Measurements from ENCODE around the gene PLCB1. TPM values are rescaled to one million over a fixed set of nuclear protein-coding genes. Genes with fewer than 3 reads are reported as not detected.

Gene PLCB1
- total and polyA plus RNA-seq, 2 of the 4 experiments (the other 2 are of a cell fraction), result 5.6 to 16.1 TPM

DNA sequence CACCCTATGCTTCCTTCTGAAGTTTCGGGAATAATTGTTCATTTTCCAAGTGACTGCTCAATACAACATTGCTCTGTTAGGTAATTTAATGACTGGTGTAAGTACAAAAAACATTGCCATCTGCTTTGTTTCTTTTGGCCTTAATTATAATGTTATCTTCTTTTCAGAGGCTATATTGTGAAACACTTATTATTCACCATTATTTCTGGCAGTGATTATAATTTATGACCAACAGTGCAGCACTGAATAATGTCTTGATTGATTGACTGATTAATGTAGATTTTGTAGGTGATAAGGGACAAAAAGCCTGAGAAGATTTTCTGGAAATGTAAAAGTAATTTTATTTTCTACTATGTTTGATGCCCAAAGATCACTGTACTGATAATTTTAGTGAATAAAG is 377.7 kb downstream of the PLCB1 start:
- DNase-seq, result no peak
- Histone ChIP-seq H2BK120ac (ENCODE audit: low read depth, low read length) (no peak overlapping the region), H3K4me2 (ENCODE audit: low read depth, low read length) (no peak overlapping the region), H3K9me3 (ENCODE audit: control insufficient read depth, insufficient read depth, low read length) (no peaks in the 10 kb centered on the region), H3K9ac (ENCODE audit: low read depth, low read length) (no peak overlapping the region), H3K4me1 (ENCODE audit: control insufficient read depth, insufficient read depth, low read length) (no peaks in the 10 kb centered on the region), H3K18ac (ENCODE audit: low read depth, low read length) (no peak overlapping the region), H3K14ac (replicated peaks; ENCODE audit: low read depth, low read length) (no peak overlapping the region), H2AK9ac (replicated peaks; ENCODE audit: low read depth, low read length, poor library complexity) (no peak overlapping the region), H3K9me1 (ENCODE audit: insufficient read depth, low read length) (no peaks in the 10 kb centered on the region), H3K4ac (ENCODE audit: low read depth, low read length) (no peak overlapping the region), H2BK20ac (ENCODE audit: low read depth, low read length) (no peak overlapping the region), H4K91ac (ENCODE audit: insufficient read depth, low read depth, low read length) (no peak overlapping the region), H4K8ac (ENCODE audit: low read depth in 2 of 2, low read length in 2 of 2) (no peak overlapping the region), H3K56ac (ENCODE audit: extremely low read depth, insufficient read depth, low read length) (no peak overlapping the region), H2AK5ac (ENCODE audit: low read depth, low read length) (no peak overlapping the region), H2AFZ (replicated peaks; ENCODE audit: low read length, poor library complexity) (no peak overlapping the region), H3K27me3 (ENCODE audit: control insufficient read depth, insufficient read depth, low read length) (no peaks in the 10 kb centered on the region), H3K23ac (ENCODE audit: low read depth, low read length) (no peak overlapping the region), H4K20me1 (ENCODE audit: insufficient read depth, low read length) (no peaks in the 10 kb centered on the region), H4K5ac (ENCODE audit: low read depth, low read length) (no peak overlapping the region), H2BK5ac (ENCODE audit: low read depth, low read length, poor library complexity, severe bottlenecking) (no peak overlapping the region), H3K79me1 (ENCODE audit: low read depth in 1 of 2, low read length in 2 of 2) (no peaks in the 10 kb centered on the region), H3K36me3 (ENCODE audit: control insufficient read depth, insufficient read depth, low read length) (no peaks in the 10 kb centered on the region), H3K27ac (ENCODE audit: insufficient read depth, low read length) (no peak overlapping the region), H2BK15ac (ENCODE audit: low read depth, low read length) (no peak overlapping the region), H3K4me3 (ENCODE audit: insufficient read depth, low read depth, low read length) (no peak overlapping the region)
- intact Hi-C loops (cut with micrococcal nuclease), result no loop called here
- ChIA-PET CTCF (no interaction called here), POLR2A (ENCODE audit: unreplicated experiment) (no interaction called here)
- ATAC-seq (ENCODE audit: low read depth), result no peak
- no CpG with 5 or more reads among the region's 1 CpG for WGBS, 2 experiments (ENCODE audit: extremely low coverage in 2 of 2, insufficient read length in 1 of 2)
- BruUV-seq (replicated peaks), result no TSS peak
- in situ Hi-C loops (cut with MboI; ENCODE audit: low sequenced_read_pairs), result no loop called here
- dilution Hi-C loops (cut with HindIII; ENCODE audit: low sequenced_read_pairs, unreplicated experiment), result no loop called here
- TF ChIP-seq NFE2L2 (IDR thresholded peaks at IDR 0.05; ENCODE audit: low read depth, low read length) (no peak), MAZ (IDR thresholded peaks at IDR 0.05; ENCODE audit: borderline replicate concordance, low read depth, low read length) (no peak), MAFK (IDR thresholded peaks at IDR 0.05; ENCODE audit: low read depth, low read length) (no peak), CHD1 (IDR thresholded peaks at IDR 0.05; ENCODE audit: low read depth, low read length) (no peak), CEBPB (IDR thresholded peaks at IDR 0.05; ENCODE audit: low read depth, low read length) (no peak), MXI1 (IDR thresholded peaks at IDR 0.05; ENCODE audit: borderline replicate concordance, low read depth, low read length) (no peak), SMC3 (IDR thresholded peaks at IDR 0.05; ENCODE audit: low read depth, low read length) (no peak), POLR2A (IDR thresholded peaks at IDR 0.05; ENCODE audit: low read depth, low read length) (no peak), RCOR1 (IDR thresholded peaks at IDR 0.05; ENCODE audit: insufficient replicate concordance, low read length) (no peak), BHLHE40 (IDR thresholded peaks at IDR 0.05; ENCODE audit: low read depth, low read length) (no peak), RAD21 (IDR thresholded peaks at IDR 0.05; ENCODE audit: low read length) (no peak)
- TF ChIP-seq, protein P1, sequence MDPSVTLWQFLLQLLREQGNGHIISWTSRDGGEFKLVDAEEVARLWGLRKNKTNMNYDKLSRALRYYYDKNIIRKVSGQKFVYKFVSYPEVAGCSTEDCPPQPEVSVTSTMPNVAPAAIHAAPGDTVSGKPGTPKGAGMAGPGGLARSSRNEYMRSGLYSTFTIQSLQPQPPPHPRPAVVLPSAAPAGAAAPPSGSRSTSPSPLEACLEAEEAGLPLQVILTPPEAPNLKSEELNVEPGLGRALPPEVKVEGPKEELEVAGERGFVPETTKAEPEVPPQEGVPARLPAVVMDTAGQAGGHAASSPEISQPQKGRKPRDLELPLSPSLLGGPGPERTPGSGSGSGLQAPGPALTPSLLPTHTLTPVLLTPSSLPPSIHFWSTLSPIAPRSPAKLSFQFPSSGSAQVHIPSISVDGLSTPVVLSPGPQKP (IDR thresholded peaks at IDR 0.05; ENCODE audit: borderline replicate concordance, low read depth, low read length), result no peak
